ENCODE measurements around the gene PLOD1.
"Not testable (repeated sequence)": the region's sequence is repeated elsewhere in the genome, so short reads cannot be mapped to it uniquely, and the experiment has no call there.

The PLOD1 gene

GRCh38 chr1:11935057-11935412 lies 518 bp downstream of the PLOD1 start:
- TF ChIP-seq GLIS3 (CRISPR knock-in tag; IDR thresholded peaks at IDR 0.05) (no peak), POU6F1 (CRISPR knock-in tag; IDR thresholded peaks at IDR 0.05; ENCODE audit: borderline replicate concordance, low read depth) (no peak), ZFP30 (CRISPR knock-in tag; IDR thresholded peaks at IDR 0.05) (no peak), TOX (CRISPR knock-in tag; IDR thresholded peaks at IDR 0.05; ENCODE audit: borderline replicate concordance) (no peak)
- peak; percentile 48 for ATAC-seq

- ATAC-seq = not testable (repeated sequence)
These were observed 1.2 kb downstream of the PLOD1 start for GRCh38 chr1:11935733-11936132.

- ATAC-seq = no peak
- TF ChIP-seq CSRNP3 (CRISPR knock-in tag; IDR thresholded peaks at IDR 0.05) (no peak), ZFP3 (CRISPR knock-in tag; IDR thresholded peaks at IDR 0.05) (no peak), GLIS3 (CRISPR knock-in tag; IDR thresholded peaks at IDR 0.05) (no peak), RARB (CRISPR knock-in tag; IDR thresholded peaks at IDR 0.05) (no peak), ZNF8 (CRISPR knock-in tag; IDR thresholded peaks at IDR 0.05) (no peak), ARNTL (CRISPR knock-in tag; IDR thresholded peaks at IDR 0.05; ENCODE audit: borderline replicate concordance, low read depth) (no peak), BACH2 (CRISPR knock-in tag; IDR thresholded peaks at IDR 0.05; ENCODE audit: borderline replicate concordance) (no peak), ZFP30 (CRISPR knock-in tag; IDR thresholded peaks at IDR 0.05) (no peak), TSHZ2 (CRISPR knock-in tag; IDR thresholded peaks at IDR 0.05) (no peak), PPARA (CRISPR knock-in tag; IDR thresholded peaks at IDR 0.05; ENCODE audit: borderline replicate concordance) (no peak), CREB5 (CRISPR knock-in tag; IDR thresholded peaks at IDR 0.05; ENCODE audit: low read depth) (no peak)
These were observed 4.4 kb downstream of the PLOD1 start for GRCh38 chr1:11938722-11939526.

GRCh38 chr1:11939794-11940193 lies 5.3 kb downstream of the PLOD1 start:
- ATAC-seq = not testable (repeated sequence)

GRCh38 chr1:11940260-11940921 lies 5.9 kb downstream of the PLOD1 start:
- peak; percentile 43 for ATAC-seq
- TF ChIP-seq RARB (CRISPR knock-in tag; IDR thresholded peaks at IDR 0.05) (no peak), TCF4 (CRISPR knock-in tag; IDR thresholded peaks at IDR 0.05; ENCODE audit: borderline replicate concordance) (peak; percentile 79; the same call in 1 of the 2 replicates), ZNF565 (CRISPR knock-in tag; conservative IDR thresholded peaks at IDR 0.05; ENCODE audit: low read depth) (no peak), BACH2 (CRISPR knock-in tag; IDR thresholded peaks at IDR 0.05; ENCODE audit: borderline replicate concordance) (no peak)

- no peak for ATAC-seq
- TF ChIP-seq POU6F1 (CRISPR knock-in tag; IDR thresholded peaks at IDR 0.05; ENCODE audit: borderline replicate concordance, low read depth) = no peak
- TF ChIP-seq ZFP3 (CRISPR knock-in tag; IDR thresholded peaks at IDR 0.05) = no peak
- TF ChIP-seq ESRRG (CRISPR knock-in tag; IDR thresholded peaks at IDR 0.05) = no peak
- TF ChIP-seq BACH2 (CRISPR knock-in tag; IDR thresholded peaks at IDR 0.05; ENCODE audit: borderline replicate concordance) = no peak
- TF ChIP-seq TCF4 (CRISPR knock-in tag; IDR thresholded peaks at IDR 0.05; ENCODE audit: borderline replicate concordance) = no peak
- no peak for TF ChIP-seq ZNF8 (CRISPR knock-in tag; IDR thresholded peaks at IDR 0.05)
- no peak for TF ChIP-seq ZNF565 (CRISPR knock-in tag; conservative IDR thresholded peaks at IDR 0.05; ENCODE audit: low read depth)
- TF ChIP-seq OSR1 (CRISPR knock-in tag; IDR thresholded peaks at IDR 0.05) = no peak
- TF ChIP-seq CSDC2 (CRISPR knock-in tag; IDR thresholded peaks at IDR 0.05) = no peak
- no peak for TF ChIP-seq ZC3H10 (CRISPR knock-in tag; IDR thresholded peaks at IDR 0.05)
- no peak for TF ChIP-seq CSRNP3 (CRISPR knock-in tag; IDR thresholded peaks at IDR 0.05)
- TF ChIP-seq ARNTL (CRISPR knock-in tag; IDR thresholded peaks at IDR 0.05; ENCODE audit: borderline replicate concordance, low read depth) = no peak
- no peak for TF ChIP-seq ZNF70 (CRISPR knock-in tag; IDR thresholded peaks at IDR 0.05)
These were observed 7.8 kb downstream of the PLOD1 start for GRCh38 chr1:11942280-11942679.

Data from SK-N-SH treated with all-trans-retinoic acid at 6 μM for 48 hours (cell line).